ENCODE results near the gene CCER1.
"Not testable (repeated sequence)": the region's sequence is repeated elsewhere in the genome, so short reads cannot be mapped to it uniquely, and the experiment has no call there.

CCER1 gene, protein sequence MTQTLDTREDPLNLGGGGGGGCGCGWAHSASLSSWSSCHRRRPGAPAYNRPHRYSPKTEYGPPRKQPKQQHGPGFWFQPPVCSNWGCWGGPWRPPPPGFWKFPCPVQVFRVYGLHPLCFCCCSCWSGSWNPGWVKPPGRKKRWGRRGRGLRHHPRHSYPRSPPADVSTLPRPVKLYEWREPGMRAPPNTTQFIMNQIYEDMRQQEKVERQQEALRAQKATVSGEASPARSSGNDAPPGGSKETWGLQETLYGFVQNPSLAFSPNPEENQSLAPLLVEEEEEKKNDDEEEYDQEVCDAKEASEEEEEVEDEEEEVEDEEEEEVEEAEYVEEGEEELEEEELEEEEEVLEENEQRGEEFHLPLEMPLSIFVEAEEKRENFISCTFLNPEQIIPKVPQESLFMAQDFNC

DNA sequence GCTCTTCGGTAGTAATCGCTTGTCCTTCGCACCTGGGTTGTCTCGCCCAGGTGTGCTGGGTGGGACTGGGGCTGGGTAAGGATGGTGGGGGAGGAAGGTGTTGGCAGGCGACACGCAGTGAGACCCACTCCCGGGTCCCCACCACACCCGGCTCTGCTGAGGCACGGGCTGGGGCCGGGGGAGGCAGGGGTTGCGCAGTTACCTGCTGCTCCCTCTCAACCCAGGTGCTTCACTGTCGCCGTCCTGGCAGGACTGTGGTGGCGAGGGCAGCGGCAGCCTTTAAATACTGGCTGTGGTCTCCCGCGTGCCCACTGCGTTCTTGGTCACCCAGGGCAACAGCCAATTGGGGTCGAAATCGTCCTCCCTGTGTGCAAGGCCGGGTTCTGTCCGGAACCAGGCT, at the start of gene CCER1:
CCER1 (minus strand) TSS at position 256 of the 400 bp plus-strand sequence. CDS start 434 bp downstream, outside the sequence.
- H3K36me3 ChIP-seq (ENCODE audit: insufficient read depth, low read depth, low read length), result no peaks in the 10 kb centered on the region
- no peak within 1 kb of the TSS for H3K9ac ChIP-seq (ENCODE audit: low read depth, low read length)
- no peak within 1 kb of the TSS for H3K4me3 ChIP-seq (ENCODE audit: low read length)
- no peaks in the 10 kb centered on the region for H3K9me3 ChIP-seq (ENCODE audit: insufficient read depth, low read depth, low read length)
- no peak within 1 kb of the TSS for H3K27ac ChIP-seq (ENCODE audit: low read length)
- H3K4me1 ChIP-seq (ENCODE audit: insufficient read depth, low read length), result no peaks in the 10 kb centered on the region
- H3K27me3 ChIP-seq (ENCODE audit: insufficient read depth, low read length), result no peaks in the 10 kb centered on the region

DNA sequence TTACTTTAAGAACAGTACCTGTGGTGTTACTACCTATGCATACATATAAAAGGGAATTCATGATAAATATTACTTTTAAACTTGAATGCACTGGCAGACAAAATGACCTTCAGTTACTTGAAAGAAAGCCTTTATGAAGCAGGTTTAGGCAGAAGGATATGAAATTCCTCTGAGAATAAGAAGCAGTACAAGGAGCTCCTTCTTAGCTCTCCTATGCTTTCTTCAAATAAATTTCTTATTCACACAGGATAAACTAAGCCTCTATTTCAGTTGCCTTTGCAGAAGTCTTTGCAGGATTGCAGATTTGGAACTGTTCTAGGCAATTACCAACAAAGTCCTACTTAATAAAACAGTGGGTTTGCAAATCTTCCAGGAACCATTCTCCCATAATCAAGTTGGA, 48.8 kb upstream of the CCER1 start:
- no peak overlapping the region for H3K9ac ChIP-seq (ENCODE audit: low read depth, low read length)

DNA sequence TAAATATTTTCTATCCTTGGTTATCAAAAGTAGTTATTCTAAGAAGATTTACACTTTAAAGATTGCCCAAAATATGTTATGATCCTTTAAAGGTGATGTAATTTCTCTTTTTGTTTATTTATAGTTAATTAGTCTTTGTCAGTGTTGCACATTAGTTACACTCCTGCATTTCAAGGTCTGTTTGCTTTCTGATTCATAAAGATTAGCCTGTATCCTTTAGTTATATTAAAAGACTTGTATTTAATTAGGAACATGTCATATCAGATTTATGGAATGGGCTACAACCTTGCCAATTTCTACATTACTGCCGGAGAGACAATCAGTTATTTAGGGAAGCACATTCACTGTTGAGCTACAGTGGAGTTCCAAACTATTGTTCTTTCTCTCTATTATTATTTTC, 46.3 kb upstream of the CCER1 start:
- no peaks in the 10 kb centered on the region for H3K4me1 ChIP-seq (ENCODE audit: insufficient read depth, low read length)
- no peak overlapping the region for H3K4me3 ChIP-seq (ENCODE audit: low read length)
- no peak overlapping the region for H3K9ac ChIP-seq (ENCODE audit: low read depth, low read length)
- no peak overlapping the region for H3K27ac ChIP-seq (ENCODE audit: low read length)
- H3K27me3 ChIP-seq (ENCODE audit: insufficient read depth, low read length), result no peaks in the 10 kb centered on the region
- no peaks in the 10 kb centered on the region for H3K36me3 ChIP-seq (ENCODE audit: insufficient read depth, low read depth, low read length)
- no peaks in the 10 kb centered on the region for H3K9me3 ChIP-seq (ENCODE audit: insufficient read depth, low read depth, low read length)

More for the DNA sequence above, 48.8 kb upstream of the CCER1 start:
- Histone ChIP-seq H3K4me1 (ENCODE audit: insufficient read depth, low read length) (no peaks in the 10 kb centered on the region), H3K4me3 (ENCODE audit: low read length) (no peak overlapping the region), H3K36me3 (ENCODE audit: insufficient read depth, low read depth, low read length) (no peaks in the 10 kb centered on the region), H3K9me3 (ENCODE audit: insufficient read depth, low read depth, low read length) (no peaks in the 10 kb centered on the region), H3K27me3 (ENCODE audit: insufficient read depth, low read length) (no peaks in the 10 kb centered on the region), H3K27ac (ENCODE audit: low read length) (no peak overlapping the region)

DNA sequence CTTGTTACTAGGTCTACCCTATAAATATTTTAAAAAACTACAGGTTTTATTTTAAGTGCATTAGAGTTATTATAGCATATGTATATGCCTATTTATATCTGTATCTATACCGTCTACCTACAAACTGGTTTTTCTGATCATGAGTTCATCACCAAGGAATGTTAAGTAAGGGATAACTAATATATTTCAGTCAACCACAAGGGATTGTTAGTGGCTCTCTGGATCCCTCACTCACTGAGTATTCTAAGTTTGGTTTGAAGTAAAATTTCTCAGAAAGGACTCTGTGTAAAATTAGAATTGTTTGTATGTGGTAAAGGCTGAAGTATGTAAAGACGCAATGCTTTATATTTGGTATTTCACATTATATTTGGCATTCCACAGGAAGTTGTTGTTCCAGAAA, 45.0 kb upstream of the CCER1 start:
- Histone ChIP-seq H3K27ac (ENCODE audit: low read length) (no peak overlapping the region), H3K36me3 (ENCODE audit: insufficient read depth, low read depth, low read length) (no peaks in the 10 kb centered on the region), H3K4me3 (ENCODE audit: low read length) (no peak overlapping the region), H3K9me3 (ENCODE audit: insufficient read depth, low read depth, low read length) (no peaks in the 10 kb centered on the region), H3K9ac (ENCODE audit: low read depth, low read length) (no peak overlapping the region), H3K4me1 (ENCODE audit: insufficient read depth, low read length) (no peaks in the 10 kb centered on the region), H3K27me3 (ENCODE audit: insufficient read depth, low read length) (no peaks in the 10 kb centered on the region)

DNA sequence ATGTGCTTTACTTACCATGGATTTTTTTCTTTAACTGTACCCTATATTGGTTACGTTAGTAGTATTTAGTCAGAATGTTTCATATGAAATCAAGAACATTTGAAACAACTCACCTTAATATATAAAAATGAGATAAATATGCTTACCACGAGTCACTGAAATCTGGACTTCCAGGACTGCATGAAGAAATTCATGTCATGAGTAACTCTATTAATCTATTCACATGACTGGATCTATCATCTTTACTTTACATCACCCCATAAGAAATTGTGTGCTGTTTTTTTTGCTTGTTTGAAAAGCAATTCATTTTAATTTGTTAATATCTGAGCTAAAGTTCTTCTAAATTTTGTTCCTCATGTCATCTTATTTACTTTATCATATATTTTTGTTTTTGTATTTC, 44.6 kb upstream of the CCER1 start:
- Histone ChIP-seq H3K9ac (ENCODE audit: low read depth, low read length) (no peak overlapping the region), H3K27me3 (ENCODE audit: insufficient read depth, low read length) (no peaks in the 10 kb centered on the region), H3K4me3 (ENCODE audit: low read length) (no peak overlapping the region), H3K4me1 (ENCODE audit: insufficient read depth, low read length) (no peaks in the 10 kb centered on the region), H3K36me3 (ENCODE audit: insufficient read depth, low read depth, low read length) (no peaks in the 10 kb centered on the region), H3K9me3 (ENCODE audit: insufficient read depth, low read depth, low read length) (no peaks in the 10 kb centered on the region), H3K27ac (ENCODE audit: low read length) (no peak overlapping the region)

DNA sequence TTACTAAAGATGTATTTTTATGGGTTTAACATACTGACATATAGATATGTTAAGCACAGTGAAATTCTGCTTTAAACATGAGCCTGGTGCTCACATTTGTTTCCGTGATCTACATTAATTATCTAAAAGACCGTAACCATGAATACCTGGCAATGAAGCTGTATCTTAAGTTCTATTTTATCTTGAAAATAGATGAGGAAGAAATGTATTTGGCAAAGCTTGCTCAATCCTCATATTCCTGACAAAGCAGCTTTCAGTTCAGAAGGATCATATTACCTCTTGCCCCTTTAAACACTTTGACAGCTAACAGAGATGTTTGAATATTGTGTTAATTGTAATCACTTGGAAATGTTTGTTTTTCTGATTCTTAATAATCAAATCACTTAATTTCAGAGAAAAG, 40.0 kb upstream of the CCER1 start:
- Histone ChIP-seq H3K9ac (ENCODE audit: low read depth, low read length) (no peak overlapping the region), H3K9me3 (ENCODE audit: insufficient read depth, low read depth, low read length) (peaks cover 15% of the 10 kb centered on the region), H3K4me3 (ENCODE audit: low read length) (no peak overlapping the region), H3K4me1 (ENCODE audit: insufficient read depth, low read length) (no peaks in the 10 kb centered on the region), H3K27ac (ENCODE audit: low read length) (no peak overlapping the region), H3K36me3 (ENCODE audit: insufficient read depth, low read depth, low read length) (no peaks in the 10 kb centered on the region), H3K27me3 (ENCODE audit: insufficient read depth, low read length) (no peaks in the 10 kb centered on the region)

DNA sequence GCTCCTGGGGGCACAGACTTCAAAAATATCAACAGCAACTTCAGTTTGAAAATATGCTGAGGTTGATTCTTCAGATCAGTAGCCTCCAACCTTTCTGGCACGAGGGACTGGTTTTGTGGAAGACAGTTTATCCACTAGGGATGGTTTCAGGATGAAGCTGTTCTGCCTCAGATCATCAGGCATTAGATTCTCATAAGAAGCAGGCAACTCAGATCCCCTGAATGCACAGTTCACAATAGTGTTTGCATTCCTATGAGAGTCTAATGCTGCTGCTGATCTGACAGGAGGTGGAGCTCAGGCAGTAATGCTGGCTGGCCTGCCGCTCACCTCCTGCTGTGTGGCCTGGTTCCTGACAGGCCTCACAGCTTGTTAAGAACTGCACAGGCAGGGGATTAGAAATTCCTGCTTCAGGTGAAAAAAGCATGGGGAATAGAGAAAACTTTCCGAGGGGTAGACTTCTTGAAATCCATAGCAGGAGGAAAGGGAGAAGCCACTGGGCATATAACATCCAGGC, 37.0 kb upstream of the CCER1 start:
- no peak overlapping the region for H3K27ac ChIP-seq (ENCODE audit: low read length)
- no peaks in the 10 kb centered on the region for H3K36me3 ChIP-seq (ENCODE audit: insufficient read depth, low read depth, low read length)
- H3K4me3 ChIP-seq (ENCODE audit: low read length), result no peak overlapping the region
- H3K9me3 ChIP-seq (ENCODE audit: insufficient read depth, low read depth, low read length), result peaks cover 15% of the 10 kb centered on the region
- H3K4me1 ChIP-seq (ENCODE audit: insufficient read depth, low read length), result no peaks in the 10 kb centered on the region
- H3K27me3 ChIP-seq (ENCODE audit: insufficient read depth, low read length), result no peaks in the 10 kb centered on the region; the same call in 1 of the 2 replicates
- no peak overlapping the region for H3K9ac ChIP-seq (ENCODE audit: low read depth, low read length)

DNA sequence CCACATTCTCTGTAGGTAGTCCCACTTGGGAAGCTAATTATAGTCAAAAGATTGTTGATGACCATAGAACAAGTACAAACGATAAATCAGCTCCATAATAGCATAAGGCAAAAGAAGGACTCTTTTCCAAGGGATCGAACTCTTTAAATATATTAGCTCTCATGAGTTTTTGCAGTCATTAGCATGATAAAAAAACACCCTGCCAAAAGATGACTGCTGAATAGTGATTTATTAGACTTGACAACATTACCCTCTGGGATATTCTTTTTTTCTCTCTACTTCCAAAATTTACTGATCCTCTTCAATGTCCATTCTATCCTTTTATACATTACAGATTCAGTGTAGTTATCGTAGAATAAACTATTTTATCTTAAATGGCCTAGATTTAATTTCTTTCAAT, 35.6 kb upstream of the CCER1 start:
- H3K9ac ChIP-seq (ENCODE audit: low read depth, low read length), result no peak overlapping the region
- peaks cover 12% of the 10 kb centered on the region for H3K27me3 ChIP-seq (ENCODE audit: insufficient read depth, low read length)
- H3K27ac ChIP-seq (ENCODE audit: low read length), result no peak overlapping the region
- no peaks in the 10 kb centered on the region for H3K4me1 ChIP-seq (ENCODE audit: insufficient read depth, low read length)
- peaks cover 15% of the 10 kb centered on the region for H3K9me3 ChIP-seq (ENCODE audit: insufficient read depth, low read depth, low read length)
- no peaks in the 10 kb centered on the region for H3K36me3 ChIP-seq (ENCODE audit: insufficient read depth, low read depth, low read length)
- no peak overlapping the region for H3K4me3 ChIP-seq (ENCODE audit: low read length)

DNA sequence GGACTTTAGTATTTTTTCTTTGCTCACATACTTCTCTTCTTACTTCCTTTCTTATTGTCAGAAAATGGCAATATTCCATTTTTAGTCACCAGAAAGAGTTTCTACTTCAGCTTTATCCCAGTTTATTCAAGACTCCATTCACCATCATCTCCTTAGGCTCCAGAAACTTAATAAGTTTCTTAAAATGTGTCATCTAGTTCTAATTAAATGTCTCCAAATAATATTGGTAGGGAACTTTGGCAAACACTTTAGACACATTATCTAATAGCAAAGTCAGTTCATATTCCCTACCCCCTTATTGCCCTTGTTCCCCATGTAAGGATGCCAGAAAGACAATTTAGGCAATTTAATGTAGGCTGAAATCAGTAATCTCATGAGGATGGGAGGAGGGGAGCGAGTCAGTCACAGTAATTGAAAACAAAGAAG, 34.7 kb upstream of the CCER1 start:
- Histone ChIP-seq H3K27me3 (ENCODE audit: insufficient read depth, low read length) (peaks cover 21% of the 10 kb centered on the region), H3K9me3 (ENCODE audit: insufficient read depth, low read depth, low read length) (peaks cover 15% of the 10 kb centered on the region), H3K27ac (ENCODE audit: low read length) (no peak overlapping the region), H3K4me1 (ENCODE audit: insufficient read depth, low read length) (peaks cover 2% of the 10 kb centered on the region; the same call in 1 of the 2 replicates), H3K36me3 (ENCODE audit: insufficient read depth, low read depth, low read length) (no peaks in the 10 kb centered on the region), H3K9ac (ENCODE audit: low read depth, low read length) (no peak overlapping the region), H3K4me3 (ENCODE audit: low read length) (no peak overlapping the region)

DNA sequence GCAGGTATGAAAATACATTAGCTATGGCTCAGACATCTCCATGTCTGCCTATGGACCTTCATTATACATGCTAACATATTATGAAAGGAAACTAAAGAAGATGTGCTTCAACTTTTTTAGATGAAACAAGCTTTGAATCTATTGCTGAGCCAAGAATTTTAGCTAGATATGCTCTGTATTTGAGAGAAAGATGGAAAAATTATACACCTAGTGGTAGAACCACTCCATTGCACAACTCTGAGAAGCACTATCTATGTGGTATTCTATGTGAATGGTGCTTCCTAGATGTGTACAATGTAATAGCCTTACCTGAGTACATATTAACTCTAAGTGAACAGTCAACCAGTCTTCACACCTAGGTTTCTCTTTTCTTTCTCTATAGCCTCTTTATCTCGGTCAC, 32.5 kb upstream of the CCER1 start:
- no peak overlapping the region for H3K27ac ChIP-seq (ENCODE audit: low read length)
- H3K4me3 ChIP-seq (ENCODE audit: low read length), result no peak overlapping the region
- H3K9ac ChIP-seq (ENCODE audit: low read depth, low read length), result no peak overlapping the region
- H3K36me3 ChIP-seq (ENCODE audit: insufficient read depth, low read depth, low read length), result no peaks in the 10 kb centered on the region
- H3K4me1 ChIP-seq (ENCODE audit: insufficient read depth, low read length), result peaks cover 3% of the 10 kb centered on the region; the same call in 1 of the 2 replicates
- H3K27me3 ChIP-seq (ENCODE audit: insufficient read depth, low read length), result peaks cover 37% of the 10 kb centered on the region
- H3K9me3 ChIP-seq (ENCODE audit: insufficient read depth, low read depth, low read length), result peaks cover 15% of the 10 kb centered on the region

DNA sequence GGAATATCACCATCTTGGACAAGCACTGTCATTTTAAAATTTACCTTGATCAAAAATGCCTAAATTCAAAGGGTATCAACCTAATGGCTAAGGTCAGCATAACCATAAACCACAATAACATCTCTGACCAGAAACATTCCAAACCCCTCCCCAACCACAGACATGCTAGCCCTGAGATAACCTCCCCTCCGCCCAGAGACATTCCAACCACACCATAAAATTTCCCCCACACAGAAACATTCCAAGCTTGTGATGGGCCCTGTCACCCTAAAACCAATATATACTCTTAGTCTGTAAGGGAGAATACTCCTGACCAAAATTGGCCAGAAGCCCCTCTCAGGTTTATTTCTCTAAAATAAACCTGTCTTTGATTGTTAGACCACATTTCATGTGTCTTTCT, 32.1 kb upstream of the CCER1 start:
- Histone ChIP-seq H3K27me3 (ENCODE audit: insufficient read depth, low read length) (peaks cover 41% of the 10 kb centered on the region), H3K27ac (ENCODE audit: low read length) (no peak overlapping the region)

DNA sequence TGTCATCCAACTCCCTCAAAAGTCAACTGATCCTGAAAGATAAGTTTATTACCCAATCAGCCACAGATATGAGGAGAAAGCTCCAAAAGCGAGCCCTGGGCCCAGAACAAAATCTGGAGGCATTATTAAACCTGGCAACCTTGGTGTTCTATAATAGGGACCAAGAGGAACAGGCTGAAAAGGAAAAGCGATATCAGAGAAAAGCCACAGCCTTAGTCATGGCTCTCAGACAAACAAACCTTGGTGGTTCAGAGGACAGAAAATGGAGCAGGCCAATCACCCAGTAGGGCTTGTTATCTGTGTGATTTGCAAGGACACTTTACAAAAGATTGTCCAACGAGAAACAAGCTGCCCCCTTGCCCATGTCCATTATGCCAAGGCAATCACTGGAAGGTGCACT, 30.4 kb upstream of the CCER1 start:
- H3K27me3 ChIP-seq (ENCODE audit: insufficient read depth, low read length), result peaks cover 56% of the 10 kb centered on the region

More for the DNA sequence above, 32.1 kb upstream of the CCER1 start:
- Histone ChIP-seq H3K36me3 (ENCODE audit: insufficient read depth, low read depth, low read length) (no peaks in the 10 kb centered on the region), H3K4me1 (ENCODE audit: insufficient read depth, low read length) (peaks cover 3% of the 10 kb centered on the region; the same call in 1 of the 2 replicates), H3K9ac (ENCODE audit: low read depth, low read length) (no peak overlapping the region), H3K9me3 (ENCODE audit: insufficient read depth, low read depth, low read length) (peaks cover 12% of the 10 kb centered on the region), H3K4me3 (ENCODE audit: low read length) (no peak overlapping the region)

More for the DNA sequence above, 30.4 kb upstream of the CCER1 start:
- not testable (repeated sequence) for H3K9me3 ChIP-seq (ENCODE audit: insufficient read depth, low read depth, low read length); H3K4me3 ChIP-seq (ENCODE audit: low read length); H3K9ac ChIP-seq (ENCODE audit: low read depth, low read length); H3K36me3 ChIP-seq (ENCODE audit: insufficient read depth, low read depth, low read length); H3K27ac ChIP-seq (ENCODE audit: low read length); H3K4me1 ChIP-seq (ENCODE audit: insufficient read depth, low read length)
